Esophagus squamous epithelium (tissue), 5 donors: ENCODE results near the gene GPR149. TPM values are rescaled to one million over a fixed set of nuclear protein-coding genes. Genes with fewer than 3 reads are reported as not detected.
A peak's percentile ranks its signal among the peaks of the same experiment; 100 is the strongest.

ENCODE experiments used
- DNase-seq: peaks from one replicate; lab custom pipeline; 2025; lab: John Stamatoyannopoulos, UW
- H3K27ac ChIP-seq, 4 donors: fragments of 200-600 bp; sonication (generic); one replicate each; pipeline ENCODE4 v1.5.1; 2016 to 2019; ENCODE audit warnings: mild to moderate bottlenecking in 1 of 4
- H3K27me3 ChIP-seq, 4 donors: fragments of 200-600 bp; sonication (generic); 1 replicate in 3 of 4; 2 replicates in 1 of 4; pipeline versions ENCODE4 v1.5.1 to v1.6.0; 2017 to 2021; ENCODE audit warnings: antibody characterized with exemption in 1 of 4
- H3K36me3 ChIP-seq, 3 donors: fragments of 200-600 bp; sonication (generic); one replicate each; pipeline ENCODE4 v1.5.1; 2016 to 2019
- H3K4me1 ChIP-seq, 3 donors: fragments of 200-600 bp; sonication (generic); one replicate each; pipeline ENCODE4 v1.5.1; 2017 to 2019
- H3K4me3 ChIP-seq, 4 donors: fragments of 200-600 bp; sonication (generic); 1 replicate in 3 of 4; 2 replicates in 1 of 4; pipeline ENCODE4 v1.5.1; 2016 to 2019; ENCODE audit warnings: mild to moderate bottlenecking in 2 of 4, moderate library complexity in 1 of 4
- H3K9me3 ChIP-seq, 3 donors: fragments of 200-600 bp; sonication (generic); one replicate each; pipeline ENCODE4 v1.5.1; 2016 to 2019
- POLR2A ChIP-seq, 4 donors: fragments of 450-650 bp; IDR thresholded peaks; one replicate each; pipeline ENCODE4 v1.6.1; 2017; ENCODE audit warnings: antibody characterized with exemption in 4 of 4, mild to moderate bottlenecking in 4 of 4, moderate library complexity in 3 of 4
- WGBS, 2 donors: methylation state at CpG; one replicate each; pipeline ENCODE4 v1.1.5; 2018; 5-methylcytosine and 5-hydroxymethylcytosine counted together
- intact Hi-C: fragments of 100-400 bp; cut with DNase I; formaldehyde crosslinking; loops from one replicate; pipeline ENCODE4 v1.15.0; 2022
- total RNA-seq, 4 donors: library from RNA; depleted of rRNA; stranded (reverse); fragments of >200 nt; gene quantifications; one replicate each; pipeline ENCODE4 v1.1.0, GENCODE V29; 2016
- TF ChIP-seq, protein P1 (sequence below), 6 experiments: fragments of 450-650 bp in 4 of 6; fragments of 200-600 bp in 2 of 6; sonication (generic) in 2 of 6; IDR thresholded peaks; one replicate each; pipeline ENCODE4 v1.5.1; 2016 to 2019; ENCODE audit warnings: antibody characterized with exemption in 6 of 6, mild to moderate bottlenecking in 4 of 6, moderate library complexity in 4 of 6
- donor health status: DM: yes; HTN: yes; CAD: no.

The GPR149 gene
- total RNA-seq, 4 donors from 2014 or later: not detected

DNA sequence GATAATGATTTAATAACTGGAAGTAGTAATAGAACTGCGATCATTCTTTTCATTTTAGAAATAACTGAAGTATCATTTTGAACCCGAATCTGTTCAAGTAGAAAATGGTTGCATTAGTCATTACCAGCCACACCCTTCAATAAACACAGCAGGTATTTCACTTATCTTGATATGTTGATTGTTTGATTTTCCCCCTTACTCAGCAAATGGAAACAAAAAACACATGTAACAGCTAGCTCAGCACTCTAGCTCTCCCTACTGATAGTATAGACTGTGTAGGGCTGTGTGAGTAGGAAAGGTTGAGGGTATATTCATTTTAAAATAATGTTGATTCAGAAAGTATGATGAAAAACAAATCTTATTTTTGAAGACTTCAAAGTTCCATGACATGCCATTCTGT, 1.1 kb upstream of the GPR149 start:
- intact Hi-C loops: no loop called here
- Histone ChIP-seq H3K9me3 (no peaks in the 10 kb centered on the region), H3K4me3 (no peak overlapping the region), H3K27ac (no peak overlapping the region), H3K4me1 (peaks cover 5 to 16% (median 8%) of the 10 kb centered on the region in 3 donors), H3K27me3 (peaks cover 0 to 35% (median 2%) of the 10 kb centered on the region in 4 donors), H3K36me3 (no peaks in the 10 kb centered on the region)
- TF ChIP-seq, protein P1, sequence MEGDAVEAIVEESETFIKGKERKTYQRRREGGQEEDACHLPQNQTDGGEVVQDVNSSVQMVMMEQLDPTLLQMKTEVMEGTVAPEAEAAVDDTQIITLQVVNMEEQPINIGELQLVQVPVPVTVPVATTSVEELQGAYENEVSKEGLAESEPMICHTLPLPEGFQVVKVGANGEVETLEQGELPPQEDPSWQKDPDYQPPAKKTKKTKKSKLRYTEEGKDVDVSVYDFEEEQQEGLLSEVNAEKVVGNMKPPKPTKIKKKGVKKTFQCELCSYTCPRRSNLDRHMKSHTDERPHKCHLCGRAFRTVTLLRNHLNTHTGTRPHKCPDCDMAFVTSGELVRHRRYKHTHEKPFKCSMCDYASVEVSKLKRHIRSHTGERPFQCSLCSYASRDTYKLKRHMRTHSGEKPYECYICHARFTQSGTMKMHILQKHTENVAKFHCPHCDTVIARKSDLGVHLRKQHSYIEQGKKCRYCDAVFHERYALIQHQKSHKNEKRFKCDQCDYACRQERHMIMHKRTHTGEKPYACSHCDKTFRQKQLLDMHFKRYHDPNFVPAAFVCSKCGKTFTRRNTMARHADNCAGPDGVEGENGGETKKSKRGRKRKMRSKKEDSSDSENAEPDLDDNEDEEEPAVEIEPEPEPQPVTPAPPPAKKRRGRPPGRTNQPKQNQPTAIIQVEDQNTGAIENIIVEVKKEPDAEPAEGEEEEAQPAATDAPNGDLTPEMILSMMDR (IDR thresholded peaks at IDR 0.05): no peak
- no peak for TF ChIP-seq POLR2A (IDR thresholded peaks at IDR 0.05)
- no peak for DNase-seq
- 59 to 69% methylated on average over 2 of the region's 2 CpGs for WGBS, 2 donors

DNA sequence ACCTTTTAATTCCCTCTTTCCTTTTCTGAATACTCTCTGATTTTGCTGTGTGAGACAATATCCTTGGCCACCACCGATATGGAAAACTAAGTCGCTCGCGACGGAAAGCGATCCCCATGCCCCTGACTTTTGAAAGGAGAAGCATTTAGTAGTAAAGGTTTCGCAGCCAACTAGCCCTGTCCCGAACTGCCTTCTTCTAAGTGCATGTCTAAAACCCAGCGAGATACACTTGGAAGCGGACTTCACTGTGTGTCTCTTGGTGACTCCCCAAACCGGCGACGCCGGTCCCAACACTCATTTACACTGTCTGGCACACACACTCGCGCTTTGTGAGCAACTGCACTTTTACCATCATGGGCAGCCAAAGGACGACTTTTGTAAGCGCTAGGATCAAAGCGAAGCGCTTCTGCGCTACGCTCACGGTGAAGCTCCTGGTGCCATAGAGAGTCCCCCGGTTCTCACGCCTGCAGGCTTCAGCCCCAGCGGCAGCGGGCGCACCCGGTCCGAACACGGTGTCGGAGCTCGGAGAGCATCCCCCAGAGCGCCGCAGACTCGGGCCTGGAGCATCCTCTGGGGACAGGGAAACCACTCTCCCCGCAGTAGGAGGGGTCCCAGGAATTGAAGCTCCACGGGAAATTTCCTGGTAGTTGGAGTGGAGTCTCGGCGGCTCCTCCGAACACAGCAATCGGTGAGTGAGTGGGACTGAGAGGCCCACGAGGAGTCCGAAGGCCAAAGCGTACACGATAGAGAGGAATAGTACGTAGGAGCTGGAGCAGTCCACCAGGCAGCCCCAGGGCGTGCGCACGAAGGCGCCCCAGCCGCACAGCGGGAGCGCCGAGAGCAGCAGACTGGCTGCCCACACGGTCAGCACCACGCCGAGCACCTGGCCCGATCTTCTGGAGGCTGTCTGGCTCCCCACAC, 1.4 kb downstream of the GPR149 start:
- Histone ChIP-seq H3K9me3 (no peaks in the 10 kb centered on the region), H3K4me1 (peaks cover 5 to 16% (median 8%) of the 10 kb centered on the region in 3 donors), H3K36me3 (no peaks in the 10 kb centered on the region), H3K27me3 (peaks cover 0 to 35% (median 2%) of the 10 kb centered on the region in 4 donors), H3K27ac (no peak overlapping the region), H3K4me3 (peak overlapping the region in 3 of 4 donors; percentile 16 to 53 (median 26))
- TF ChIP-seq, protein P1 (IDR thresholded peaks at IDR 0.05): no peak
- no peak for TF ChIP-seq POLR2A (IDR thresholded peaks at IDR 0.05)
- no peak for DNase-seq
- intact Hi-C loops: no loop called here
- 9 to 10% methylated on average over 16 to 31 of the region's 59 CpGs for WGBS, 2 donors

GRCh38 chr3:154427685-154428285, 2.2 kb downstream of the GPR149 start:
- H3K36me3 ChIP-seq: no peaks in the 10 kb centered on the region
- peaks cover 5 to 16% (median 8%) of the 10 kb centered on the region in 3 donors for H3K4me1 ChIP-seq
- H3K27ac ChIP-seq: no peak overlapping the region
- no peak for DNase-seq
- 3 to 8% methylated on average over 24 to 25 of the region's 29 CpGs for WGBS, 2 donors
- H3K4me3 ChIP-seq: peak overlapping the region in 3 of 4 donors; percentile 16 to 53 (median 26)
- H3K9me3 ChIP-seq: no peaks in the 10 kb centered on the region
- intact Hi-C loops: no loop called here
- H3K27me3 ChIP-seq: peaks cover 0 to 35% (median 2%) of the 10 kb centered on the region in 4 donors
- TF ChIP-seq, protein P1 (IDR thresholded peaks at IDR 0.05): no peak
- no peak for TF ChIP-seq POLR2A (IDR thresholded peaks at IDR 0.05)

DNA sequence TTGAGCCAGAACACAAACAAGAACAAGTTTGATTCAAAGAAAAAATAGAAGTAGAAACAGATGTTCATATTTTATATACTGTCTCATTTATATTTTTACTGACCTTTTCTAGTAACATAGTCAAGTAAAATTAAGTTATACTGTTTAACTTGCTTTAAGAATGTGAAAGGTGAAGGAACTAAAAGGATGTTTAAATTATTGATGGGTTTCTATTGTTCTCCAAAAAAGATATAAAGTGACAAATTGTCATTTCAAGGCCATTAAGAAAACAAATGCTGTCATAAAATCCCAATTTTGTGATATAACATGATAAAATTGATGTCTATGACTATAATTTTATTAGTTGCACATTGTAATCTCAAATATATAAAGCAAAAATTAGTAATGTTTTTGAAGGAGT, 7.3 kb downstream of the GPR149 start:
- H3K27ac ChIP-seq: no peak overlapping the region
- no peak for DNase-seq
- no peak for TF ChIP-seq POLR2A (IDR thresholded peaks at IDR 0.05)
- TF ChIP-seq, protein P1 (IDR thresholded peaks at IDR 0.05): no peak
- no peak overlapping the region for H3K4me3 ChIP-seq
- H3K36me3 ChIP-seq: no peaks in the 10 kb centered on the region
- peaks cover 0 to 9% (median 0%) of the 10 kb centered on the region in 4 donors for H3K27me3 ChIP-seq
- intact Hi-C loops: no loop called here
- H3K4me1 ChIP-seq: peaks cover 0 to 1% (median 0%) of the 10 kb centered on the region in 3 donors
- H3K9me3 ChIP-seq: no peaks in the 10 kb centered on the region

DNA sequence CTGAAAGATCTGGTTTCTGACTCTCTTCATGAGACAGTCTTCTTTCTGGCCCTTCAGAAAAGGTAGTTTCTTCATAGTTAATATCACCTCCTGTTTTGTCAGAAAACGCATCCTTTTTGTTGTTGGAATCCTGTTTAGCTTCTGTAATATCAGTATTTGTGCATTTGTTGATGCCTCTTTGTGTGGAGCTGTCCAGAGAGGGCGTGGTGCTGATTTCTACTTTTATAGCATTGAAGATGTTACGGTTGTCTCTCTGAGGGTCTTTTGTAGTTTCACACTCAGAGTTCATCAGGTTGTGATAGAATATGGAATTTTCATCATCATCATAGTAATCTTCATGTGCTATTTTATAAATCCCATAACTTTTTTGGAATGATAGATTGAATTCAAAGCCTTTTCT, 8.9 kb downstream of the GPR149 start:
- Histone ChIP-seq H3K36me3 (no peaks in the 10 kb centered on the region), H3K27me3 (no peaks in the 10 kb centered on the region), H3K27ac (no peak overlapping the region), H3K9me3 (no peaks in the 10 kb centered on the region), H3K4me3 (no peak overlapping the region), H3K4me1 (no peaks in the 10 kb centered on the region)
- TF ChIP-seq, protein P1 (IDR thresholded peaks at IDR 0.05): no peak
- no peak for TF ChIP-seq POLR2A (IDR thresholded peaks at IDR 0.05)
- intact Hi-C loops: no loop called here
- 13 to 14% methylated on average over 3 of the region's 3 CpGs for WGBS, 2 donors
- no peak for DNase-seq
